Stimulated activated CD8-positive, alpha-beta memory T cell treated with anti-CD3 and anti-CD28 coated beads, Interleukin-15, amount 100 ng/mL, for 24 hours (primary cell): ENCODE data around the gene PIP5K1B.

Experiments
- DNase-seq: peaks from one replicate; pipeline ENCODE4 v3.0.0-alpha.2; 2020; ENCODE audit warnings: low read depth

The PIP5K1B gene

GRCh38 chr9:68817079-68817875 is 112.2 kb downstream of the PIP5K1B start:
- no peak for DNase-seq

GRCh38 chr9:68819065-68819464 is 114.0 kb downstream of the PIP5K1B start:
- DNase-seq: no peak

- DNase-seq: no peak
Observed at GRCh38 chr9:68821911-68822310, 116.9 kb downstream of the PIP5K1B start.

- no peak for DNase-seq
Observed at GRCh38 chr9:68822596-68823165, 117.6 kb downstream of the PIP5K1B start.

- DNase-seq: no peak
Observed at GRCh38 chr9:68825762-68826472, 120.9 kb downstream of the PIP5K1B start.

- DNase-seq: no peak
Observed at GRCh38 chr9:68827837-68828744, 123.1 kb downstream of the PIP5K1B start.

- DNase-seq: no peak
Observed at GRCh38 chr9:68832101-68832500, 127.1 kb downstream of the PIP5K1B start.

- DNase-seq: no peak
Observed at GRCh38 chr9:68832861-68833518, 128.0 kb downstream of the PIP5K1B start.

GRCh38 chr9:68834931-68835520 is 130.0 kb downstream of the PIP5K1B start:
- no peak for DNase-seq

GRCh38 chr9:68836788-68837187 is 131.7 kb downstream of the PIP5K1B start:
- no peak for DNase-seq

GRCh38 chr9:68838245-68838644 is 133.2 kb downstream of the PIP5K1B start:
- no peak for DNase-seq

GRCh38 chr9:68841276-68842052 is 136.4 kb downstream of the PIP5K1B start:
- DNase-seq: no peak

- no peak for DNase-seq
Observed at GRCh38 chr9:68842568-68842967, 137.5 kb downstream of the PIP5K1B start.

- no peak for DNase-seq
Observed at GRCh38 chr9:68843239-68843638, 138.2 kb downstream of the PIP5K1B start.

- DNase-seq: no peak
Observed at GRCh38 chr9:68844157-68844556, 139.1 kb downstream of the PIP5K1B start.

GRCh38 chr9:68844631-68845612 is 139.9 kb downstream of the PIP5K1B start:
- DNase-seq: no peak

GRCh38 chr9:68847765-68848164 is 142.7 kb downstream of the PIP5K1B start:
- no peak for DNase-seq

- DNase-seq: no peak
Observed at GRCh38 chr9:68851657-68852056, 146.6 kb downstream of the PIP5K1B start.

GRCh38 chr9:68852941-68853340 is 147.9 kb downstream of the PIP5K1B start:
- DNase-seq: no peak
